ENCODE data around the gene CRKL.

Gene CRKL

DNA sequence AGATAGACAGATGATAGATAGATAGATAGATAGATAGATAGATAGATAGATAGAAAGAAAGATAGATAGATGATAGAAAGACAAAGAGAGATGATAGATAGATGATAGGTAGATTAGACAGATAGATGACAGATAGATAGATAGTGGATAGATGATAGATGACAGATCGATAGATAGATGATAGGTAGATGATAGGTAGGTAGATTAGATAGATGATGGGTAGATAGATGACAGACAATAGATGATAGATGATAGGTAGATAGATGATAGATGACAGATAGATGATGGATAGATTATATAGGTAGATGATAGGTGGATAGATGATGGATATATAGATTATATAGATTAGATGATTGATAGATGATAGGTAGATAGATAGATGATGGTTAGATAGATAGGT lies 69.2 kb downstream of the CRKL start:
- DNase-seq: no peak

DNA sequence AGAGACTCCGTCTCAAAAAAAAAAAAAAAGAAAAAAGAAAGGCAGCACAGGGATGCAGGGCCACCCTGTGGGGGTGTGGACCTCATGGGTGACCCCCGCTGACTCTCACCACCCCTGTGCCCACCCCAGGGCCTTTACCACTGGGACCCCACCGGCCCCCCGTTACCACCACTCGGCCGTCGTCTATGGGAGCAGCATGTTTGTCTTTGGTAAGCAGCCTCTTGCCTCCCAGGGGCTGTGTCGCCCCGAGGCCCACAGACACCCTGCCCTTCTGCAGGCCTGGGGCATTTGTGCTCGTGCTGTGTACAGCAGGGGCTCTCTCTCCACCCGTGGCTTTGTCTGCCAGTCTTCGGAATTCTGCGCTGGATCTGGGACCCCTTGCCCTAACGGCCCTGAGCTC lies 70.2 kb downstream of the CRKL start:
- DNase-seq: no peak

DNA sequence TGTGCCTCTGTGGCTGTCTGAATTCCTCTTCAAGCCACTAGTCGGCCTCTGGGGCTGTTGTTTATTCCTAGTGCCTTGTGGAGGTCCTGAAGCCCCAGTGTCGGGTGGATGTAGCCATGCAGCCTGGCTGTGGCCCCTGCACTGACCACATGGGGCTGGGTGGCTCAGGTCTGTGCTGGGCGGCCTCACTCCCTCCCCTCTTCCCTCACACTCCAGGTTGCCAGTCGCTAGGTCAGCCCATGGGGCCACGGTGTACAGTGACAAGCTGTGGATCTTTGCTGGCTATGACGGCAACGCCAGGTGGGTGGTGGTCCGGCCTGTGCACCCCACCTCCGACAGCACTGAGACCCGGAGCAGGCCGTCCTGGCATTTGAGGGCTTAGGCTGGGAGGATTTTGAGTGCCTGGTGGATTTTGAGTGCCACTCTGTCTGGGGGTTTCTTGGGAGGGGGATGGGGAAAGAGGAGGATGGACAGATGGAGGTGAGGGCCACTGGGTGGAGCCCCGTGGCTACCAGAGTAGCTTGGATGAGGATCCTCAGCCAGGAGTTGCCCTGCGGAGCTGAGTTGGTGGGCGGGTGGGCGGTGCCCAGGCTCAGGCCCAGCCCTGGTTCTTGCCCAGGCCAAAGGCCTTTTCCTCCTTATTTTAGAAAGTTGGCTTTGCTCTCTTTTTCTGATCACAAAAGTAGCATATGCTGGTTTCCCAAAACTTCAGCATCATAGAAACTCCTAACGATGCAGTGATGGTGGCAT lies 71.5 kb downstream of the CRKL start:
- no peak for DNase-seq

DNA sequence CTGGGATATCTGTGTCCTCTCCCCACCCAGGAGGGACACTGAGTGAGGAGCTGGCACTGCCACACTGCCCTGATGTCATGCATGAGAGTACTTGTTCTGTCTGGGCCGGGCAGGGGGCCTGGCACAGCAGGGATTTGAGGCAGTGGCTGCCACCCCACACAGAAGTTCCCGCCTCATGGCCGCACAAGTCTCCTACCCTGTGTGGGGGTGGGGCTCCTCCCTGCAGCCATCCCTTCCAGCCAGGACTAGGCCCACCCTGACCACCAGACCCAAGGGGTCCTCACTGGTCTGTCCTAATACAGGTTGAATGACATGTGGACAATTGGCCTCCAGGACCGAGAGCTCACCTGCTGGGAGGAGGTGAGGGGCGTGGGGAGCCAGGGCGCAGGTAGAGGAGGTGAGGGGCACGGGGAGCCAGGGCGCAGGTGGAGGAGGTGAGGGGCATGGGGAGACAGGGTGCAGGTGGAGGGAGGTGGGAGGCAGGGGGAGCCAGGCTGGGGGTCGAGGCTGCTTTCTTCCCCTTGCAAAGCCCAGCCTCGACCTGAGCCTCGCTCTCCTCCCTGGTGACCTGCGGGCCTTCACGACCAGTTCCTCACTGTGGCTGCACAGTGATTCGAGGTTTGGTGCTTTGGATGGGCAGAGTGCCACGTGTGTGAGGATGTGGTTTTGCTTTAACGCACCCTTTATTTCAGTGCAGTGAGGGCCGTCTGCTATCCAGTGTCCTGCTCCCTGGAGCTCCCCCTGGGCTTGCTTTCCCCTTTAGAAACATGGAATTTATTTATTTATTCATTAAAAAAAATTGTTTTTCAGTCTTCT lies 72.3 kb downstream of the CRKL start:
- no peak for DNase-seq

DNA sequence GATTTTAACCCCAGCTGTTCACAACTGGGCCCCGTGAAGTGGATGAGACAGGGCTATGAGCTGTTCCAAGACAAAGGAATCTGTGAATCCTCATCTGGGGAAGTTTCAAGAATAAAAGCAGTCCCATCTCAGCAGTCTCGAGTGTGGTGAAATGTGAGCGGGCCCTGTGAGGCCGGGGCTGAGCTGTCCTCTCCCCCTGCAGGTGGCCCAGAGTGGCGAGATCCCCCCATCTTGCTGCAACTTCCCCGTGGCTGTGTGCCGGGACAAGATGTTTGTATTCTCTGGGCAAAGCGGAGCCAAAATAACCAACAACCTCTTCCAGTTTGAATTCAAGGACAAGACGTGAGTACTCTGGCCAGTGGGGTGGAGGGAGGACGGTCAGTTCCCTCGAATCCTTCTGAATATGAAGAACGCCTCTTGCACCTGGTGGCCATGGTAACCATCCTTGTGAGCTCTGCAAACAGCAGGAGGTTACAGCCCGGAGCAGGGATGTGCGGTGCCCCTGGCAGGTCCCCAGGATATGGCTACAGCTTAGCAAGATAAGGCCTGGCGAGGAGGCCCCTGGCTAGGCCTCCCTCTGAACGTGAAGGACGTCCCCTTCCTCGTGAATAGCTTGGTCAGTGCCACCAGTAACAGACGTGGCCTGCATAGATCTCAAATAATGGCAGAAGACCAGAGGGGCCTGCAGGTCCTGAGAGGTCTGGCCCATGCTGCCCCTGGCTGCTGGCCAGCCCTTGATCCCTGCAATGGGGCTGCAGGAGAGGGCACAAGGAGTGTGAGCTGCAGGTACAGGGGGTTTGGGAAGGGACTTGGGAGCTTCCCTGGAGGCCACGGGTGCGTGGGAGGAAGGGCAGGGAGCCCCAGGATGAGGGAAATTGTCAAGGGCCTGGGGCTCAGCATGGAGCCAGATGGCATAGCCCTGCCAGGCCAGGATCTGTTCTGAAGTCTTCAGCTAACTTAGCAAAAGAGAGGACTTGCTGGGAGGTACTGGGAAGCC lies 73.3 kb downstream of the CRKL start:
- DNase-seq: no peak

DNA sequence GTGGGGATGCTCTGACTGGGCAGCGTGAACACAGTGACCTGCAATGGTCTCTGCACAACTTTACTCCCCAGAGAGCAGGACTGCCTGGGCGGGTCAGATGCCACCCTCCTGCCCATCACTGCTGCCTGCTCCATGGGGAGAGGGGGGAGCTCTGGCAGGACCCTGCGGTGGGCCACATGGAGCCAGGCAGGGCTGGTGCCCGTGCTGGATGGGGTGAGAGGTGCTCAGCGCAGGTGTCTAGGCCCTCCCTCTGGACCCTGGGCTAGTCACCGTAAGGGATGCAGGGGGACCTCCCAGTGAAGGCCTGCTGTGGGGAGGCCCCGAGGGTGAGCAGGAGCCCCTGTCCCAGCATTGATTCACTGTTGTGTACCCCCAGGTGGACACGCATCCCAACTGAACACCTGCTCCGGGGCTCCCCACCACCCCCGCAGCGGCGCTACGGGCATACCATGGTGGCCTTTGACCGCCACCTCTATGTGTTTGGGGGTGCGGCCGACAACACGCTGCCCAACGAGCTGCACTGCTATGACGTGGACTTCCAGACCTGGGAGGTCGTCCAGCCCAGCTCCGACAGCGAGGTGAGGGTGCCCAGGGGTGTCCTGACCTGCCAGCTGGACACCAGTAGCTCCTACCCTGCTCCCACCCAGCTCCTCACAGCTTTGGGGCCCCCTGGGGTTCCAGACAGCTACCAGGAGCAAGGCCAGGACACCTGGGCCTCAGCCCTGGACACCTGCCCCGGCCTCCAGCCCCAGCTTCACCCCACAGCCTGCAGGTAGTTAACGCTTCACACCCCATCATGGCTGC lies 74.2 kb downstream of the CRKL start:
- DNase-seq: no peak

DNA sequence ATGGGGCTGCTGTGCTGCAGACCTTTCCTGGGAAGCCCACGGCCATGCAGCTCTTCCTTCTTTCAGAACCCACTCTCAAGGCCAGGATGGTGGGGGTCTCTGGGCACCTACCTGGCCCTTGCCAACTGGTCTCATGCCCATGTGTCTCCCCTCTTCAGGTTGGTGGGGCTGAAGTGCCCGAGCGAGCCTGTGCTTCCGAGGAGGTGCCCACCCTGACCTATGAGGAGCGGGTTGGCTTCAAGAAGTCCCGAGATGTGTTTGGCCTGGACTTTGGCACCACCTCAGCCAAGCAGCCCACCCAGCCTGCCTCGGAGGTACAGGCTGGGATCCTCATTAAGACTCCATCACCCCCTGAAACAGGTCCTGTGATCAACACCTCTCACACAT lies 74.8 kb downstream of the CRKL start:
- DNase-seq: no peak

DNA sequence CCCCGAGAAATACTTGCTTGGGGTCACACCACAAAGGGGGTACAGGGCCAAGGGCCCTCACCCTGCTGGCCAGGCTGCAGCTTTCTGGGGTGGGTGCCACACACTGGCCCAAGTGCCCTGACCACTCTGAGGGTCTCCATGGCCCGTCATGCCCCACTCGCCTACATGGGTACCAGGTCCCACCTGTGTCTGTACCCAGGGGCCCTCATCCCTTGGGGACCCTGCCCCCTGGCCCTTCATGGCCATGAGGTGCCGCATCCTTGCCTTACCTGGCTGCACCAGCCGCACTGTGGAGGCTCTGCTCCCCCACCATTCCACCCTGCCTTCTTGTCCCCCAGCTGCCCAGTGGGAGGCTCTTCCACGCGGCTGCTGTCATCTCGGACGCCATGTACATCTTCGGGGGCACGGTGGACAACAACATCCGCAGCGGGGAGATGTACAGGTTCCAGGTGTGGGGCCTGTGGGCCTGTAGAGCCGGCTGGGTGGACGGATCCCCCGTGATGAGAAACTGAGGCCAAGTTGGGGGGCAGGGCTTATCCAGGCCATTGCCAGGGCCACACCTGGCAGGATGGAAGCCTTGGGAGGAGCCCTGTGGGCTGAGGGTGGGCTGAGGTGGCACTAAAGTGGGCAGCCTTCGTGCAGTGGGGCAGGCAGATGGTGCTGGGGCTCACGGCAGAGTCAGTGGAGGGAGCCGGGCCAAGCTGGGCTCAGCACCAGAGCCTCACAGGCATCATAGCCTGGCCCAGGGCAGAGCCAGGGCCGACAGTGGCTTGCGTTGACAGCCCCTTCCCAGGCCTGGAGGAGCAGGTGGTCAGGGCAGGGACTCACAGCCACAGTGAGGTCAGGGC lies 75.5 kb downstream of the CRKL start:
- no peak for DNase-seq

DNA sequence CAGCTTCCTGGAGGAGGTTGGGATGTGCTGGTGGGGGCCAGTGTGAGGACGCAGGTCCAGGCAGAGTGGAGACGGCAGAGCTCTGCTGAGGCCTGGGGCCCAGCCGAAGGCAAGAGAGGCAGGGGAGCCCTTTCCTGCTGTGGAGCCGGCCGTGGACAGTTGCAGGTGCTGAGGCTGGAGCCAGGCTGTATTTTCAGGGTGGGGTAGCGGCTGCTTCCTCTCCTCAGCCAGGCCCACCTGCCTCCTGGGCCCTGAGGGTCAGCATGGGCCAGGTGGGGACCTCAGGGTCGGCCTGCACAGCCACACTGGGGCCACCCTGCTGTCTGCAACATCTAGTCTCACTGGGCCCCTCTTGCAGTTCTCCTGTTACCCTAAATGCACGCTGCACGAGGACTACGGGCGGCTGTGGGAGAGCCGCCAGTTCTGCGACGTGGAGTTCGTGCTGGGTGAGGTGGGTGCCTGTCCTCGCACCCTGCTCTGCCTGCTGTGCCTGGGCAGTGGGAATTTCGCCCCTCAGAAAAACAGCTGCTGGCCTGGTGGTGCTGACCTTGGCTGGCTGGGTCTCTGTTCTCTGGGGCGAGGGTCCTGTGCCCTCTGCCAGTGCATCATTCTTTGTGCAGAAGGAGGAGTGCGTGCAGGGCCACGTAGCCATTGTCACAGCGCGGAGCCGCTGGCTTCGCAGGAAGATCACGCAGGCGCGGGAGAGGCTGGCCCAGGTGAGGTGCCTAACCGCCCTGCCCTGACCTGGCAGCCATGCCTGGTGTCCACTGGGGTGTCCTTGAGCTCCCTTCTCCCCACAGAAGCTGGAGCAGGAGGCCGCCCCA lies 76.3 kb downstream of the CRKL start:
- DNase-seq: no peak

DNA sequence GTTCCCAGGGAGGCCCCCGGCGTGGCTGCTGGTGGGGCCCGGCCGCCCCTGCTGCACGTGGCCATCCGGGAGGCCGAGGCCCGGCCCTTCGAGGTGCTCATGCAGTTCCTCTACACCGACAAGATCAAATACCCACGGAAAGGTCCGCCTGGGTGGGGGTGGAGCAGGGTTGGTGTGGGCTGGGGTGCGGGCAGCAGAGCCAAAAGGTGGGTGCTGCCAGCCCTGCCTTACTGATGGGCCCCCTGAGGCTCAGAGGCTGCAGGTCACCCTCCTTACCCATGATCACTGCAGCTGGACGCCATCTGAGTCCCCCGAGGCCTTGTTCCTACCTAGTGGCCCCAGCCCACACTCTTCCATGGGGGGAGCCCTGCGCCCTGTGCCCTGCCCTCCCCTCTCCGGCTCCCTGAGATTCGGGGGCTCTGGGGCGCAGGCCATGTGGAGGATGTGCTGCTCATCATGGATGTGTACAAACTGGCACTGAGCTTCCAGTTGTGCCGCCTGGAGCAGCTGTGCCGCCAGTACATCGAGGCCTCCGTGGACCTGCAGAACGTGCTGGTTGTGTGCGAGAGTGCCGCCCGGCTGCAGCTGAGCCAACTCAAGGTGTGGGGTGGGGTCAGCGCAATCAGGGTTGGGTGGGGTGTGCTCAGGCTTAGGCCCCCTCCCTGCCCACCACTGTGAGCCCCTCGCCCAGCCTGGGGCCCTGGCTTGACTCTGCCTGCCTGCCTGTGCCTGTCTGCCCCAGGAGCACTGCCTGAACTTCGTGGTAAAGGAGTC lies 77.1 kb downstream of the CRKL start:
- no peak for DNase-seq

DNA sequence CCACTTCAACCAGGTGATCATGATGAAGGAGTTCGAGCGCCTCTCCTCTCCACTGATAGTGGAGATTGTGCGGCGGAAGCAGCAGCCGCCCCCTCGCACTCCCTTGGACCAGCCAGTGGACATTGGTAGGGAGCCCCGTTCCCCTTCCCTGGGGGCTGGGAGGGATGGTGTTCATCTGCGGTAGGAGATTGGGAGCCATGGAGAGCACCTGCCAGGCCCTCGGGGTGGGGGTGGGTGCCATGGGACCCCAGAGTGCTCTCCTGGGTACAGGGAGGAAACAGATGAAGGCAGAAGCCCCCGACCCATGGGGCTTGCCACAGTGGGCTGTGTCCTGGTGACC lies 77.7 kb downstream of the CRKL start:
- DNase-seq: no peak

DNA sequence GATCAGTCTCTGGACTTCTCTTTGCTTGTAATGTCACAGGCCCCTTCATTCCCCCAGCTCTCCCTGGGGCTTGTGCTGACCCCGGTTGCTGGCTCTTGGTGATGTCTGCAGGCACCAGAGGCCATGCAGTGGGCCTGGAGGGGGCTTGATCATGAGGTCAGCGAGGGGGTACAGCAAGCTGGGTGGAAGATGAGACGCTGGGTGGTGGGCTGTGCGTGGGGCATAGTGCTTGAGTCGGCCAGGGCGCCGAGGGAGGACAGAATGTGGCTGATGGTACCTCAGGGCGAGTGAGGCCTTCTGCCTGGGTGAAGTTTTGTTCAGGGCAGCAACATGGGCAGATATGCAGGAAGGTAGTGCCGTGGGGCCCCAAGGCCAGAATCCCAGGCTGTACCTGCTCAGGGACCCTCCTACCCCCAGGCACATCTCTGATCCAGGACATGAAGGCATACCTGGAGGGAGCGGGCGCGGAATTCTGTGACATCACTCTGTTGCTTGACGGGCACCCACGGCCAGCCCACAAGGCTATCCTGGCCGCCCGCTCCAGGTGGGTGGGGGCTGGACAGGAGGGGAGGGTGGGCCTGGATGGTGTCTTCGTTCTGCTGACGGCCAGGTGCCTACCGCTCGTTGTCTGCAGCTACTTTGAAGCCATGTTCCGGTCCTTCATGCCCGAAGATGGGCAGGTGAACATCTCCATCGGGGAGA lies 78.3 kb downstream of the CRKL start:
- no peak for DNase-seq

DNA sequence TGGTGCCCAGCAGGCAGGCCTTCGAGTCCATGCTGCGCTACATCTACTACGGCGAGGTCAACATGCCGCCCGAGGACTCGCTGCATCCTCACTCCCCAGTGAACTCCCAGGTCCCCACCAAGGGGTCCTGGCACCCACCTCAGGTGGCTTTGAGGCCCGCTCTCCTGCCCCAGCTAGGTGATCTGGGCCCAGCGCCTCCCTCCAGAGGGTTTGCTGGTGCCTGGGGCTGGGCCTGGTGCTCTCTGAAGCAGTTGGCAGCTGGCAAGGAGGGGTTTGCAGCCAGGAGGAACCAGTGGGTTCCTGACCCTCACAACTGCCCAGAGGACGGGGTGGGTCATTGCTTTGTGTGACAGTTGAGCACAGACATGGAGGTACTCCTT lies 78.8 kb downstream of the CRKL start:
- DNase-seq: no peak

DNA sequence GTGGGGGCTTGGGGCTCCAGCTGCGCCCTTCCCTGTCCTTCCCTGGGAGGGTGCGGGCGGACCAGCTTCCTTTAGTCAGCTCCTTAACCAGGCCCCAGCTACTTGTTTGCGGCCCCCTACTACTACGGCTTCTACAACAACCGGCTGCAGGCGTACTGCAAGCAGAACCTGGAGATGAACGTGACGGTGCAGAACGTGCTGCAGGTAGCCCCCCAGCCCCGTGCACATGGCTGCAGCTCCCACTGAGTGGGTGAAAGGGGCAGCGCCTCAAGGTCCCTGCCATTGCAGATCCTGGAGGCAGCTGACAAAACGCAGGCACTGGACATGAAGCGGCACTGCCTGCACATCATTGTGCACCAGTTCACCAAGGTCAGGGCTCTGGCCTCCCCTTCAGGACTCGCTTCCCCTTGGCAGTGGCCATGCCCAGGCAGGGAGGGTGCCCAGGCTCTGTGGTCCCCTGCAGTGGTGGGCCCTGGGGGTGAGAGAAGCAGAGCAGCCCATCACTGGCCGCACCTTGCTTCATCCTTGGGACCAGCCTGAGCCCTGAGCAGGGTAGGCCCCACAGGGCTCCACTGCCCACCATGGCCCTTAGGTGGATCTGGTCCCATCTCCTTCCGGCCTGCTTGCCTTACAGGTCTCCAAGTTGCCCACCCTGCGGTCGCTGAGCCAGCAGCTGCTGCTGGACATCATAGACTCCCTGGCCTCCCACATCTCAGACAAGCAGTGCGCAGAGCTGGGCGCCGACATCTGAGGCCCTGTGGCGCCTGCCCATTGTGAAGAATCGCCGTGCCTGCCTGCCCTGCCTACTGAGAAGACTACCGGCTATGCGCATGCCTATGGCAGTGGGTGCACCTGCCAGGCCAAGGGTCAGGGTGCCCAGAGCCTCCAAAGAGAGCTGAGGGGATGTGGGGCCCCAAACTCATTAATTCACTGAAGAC lies 79.7 kb downstream of the CRKL start:
- no peak for DNase-seq

DNA sequence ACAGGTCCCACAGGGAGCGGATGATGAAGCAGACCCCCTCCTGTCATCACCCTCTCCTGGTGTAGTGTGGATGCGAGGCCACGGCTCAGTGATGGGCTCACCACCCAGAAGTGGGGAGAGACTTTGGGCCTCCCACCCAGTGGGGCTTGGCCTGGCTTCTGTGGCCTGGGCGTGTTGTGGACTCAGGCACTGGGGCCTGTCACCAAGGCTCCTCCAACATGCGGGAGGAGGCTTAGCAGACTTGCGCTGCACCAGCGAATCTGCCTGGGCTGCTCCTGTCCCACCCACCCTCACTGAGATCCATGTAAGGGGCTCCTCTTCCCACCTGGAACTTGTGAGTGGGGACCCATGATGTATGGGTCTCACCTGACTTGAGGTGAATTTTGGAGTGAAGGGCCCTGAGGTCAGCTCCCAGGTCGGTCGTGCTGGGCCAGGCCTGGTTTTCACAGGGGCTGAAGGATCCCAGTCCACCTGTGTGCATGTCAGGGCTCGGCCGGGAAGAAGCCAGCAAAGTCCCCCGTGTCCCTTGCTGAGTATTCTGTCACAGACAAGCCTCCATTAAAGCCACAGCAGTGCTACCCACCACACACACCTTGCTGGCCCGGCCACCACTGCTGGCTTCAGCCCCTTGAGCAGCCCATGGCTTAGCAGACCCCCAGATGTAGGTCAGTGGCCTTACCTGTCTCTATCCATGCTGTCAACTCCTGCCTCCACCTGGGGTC lies 80.5 kb downstream of the CRKL start:
- DNase-seq: no peak

DNA sequence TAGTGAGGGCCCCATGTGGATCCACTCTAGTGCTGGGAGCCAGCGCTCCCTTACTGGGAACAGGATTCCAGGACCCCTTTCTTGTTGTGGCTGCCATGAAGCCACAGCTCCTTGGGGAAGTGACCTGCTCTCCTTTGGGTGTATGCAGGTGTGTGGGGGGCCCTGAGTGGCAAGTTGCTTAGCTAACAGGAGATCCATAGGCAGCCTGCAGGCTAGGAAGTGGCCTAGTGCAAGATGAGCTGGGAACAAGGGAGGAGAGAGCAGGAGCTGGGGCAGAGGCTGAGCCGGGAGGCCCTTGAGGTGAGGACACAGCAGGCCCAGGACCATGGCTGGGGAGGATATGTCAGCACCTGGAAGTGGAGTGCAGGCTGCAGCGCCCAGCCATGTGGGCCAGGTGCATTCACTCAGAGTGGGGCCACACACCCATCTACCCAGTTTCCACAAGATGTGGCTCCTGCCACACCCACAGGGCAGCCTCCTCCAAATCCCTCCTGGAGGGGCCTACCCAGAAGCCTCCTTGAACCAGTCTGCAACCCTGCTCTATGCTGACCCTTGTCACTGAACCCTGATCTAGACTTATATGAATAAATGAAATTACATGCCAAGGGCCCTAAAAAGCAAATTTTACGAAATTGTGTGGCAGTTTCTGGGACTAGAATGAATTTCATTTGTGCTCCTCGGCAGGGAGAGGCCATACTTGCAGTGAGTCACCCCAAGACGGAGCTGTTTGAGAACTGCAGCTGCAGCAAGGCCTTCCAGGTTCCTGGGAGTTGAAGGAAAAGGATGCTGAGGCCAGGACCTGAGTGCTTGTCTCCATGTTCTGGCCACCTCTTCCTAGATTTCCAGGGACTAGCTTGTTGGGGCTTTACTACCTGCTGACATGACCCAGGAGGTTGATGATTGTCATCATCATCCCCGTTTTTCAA lies 81.5 kb downstream of the CRKL start:
- DNase-seq: no peak
